Mucosa of rectum (tissue), 2 donors: ENCODE measurements around the gene PTGS2.

Experiments used
- H3K27ac ChIP-seq, 2 donors: one replicate each; pipeline ENCODE4 v1.7.0; 2013; ENCODE audit warnings: inconsistent platforms in 2 of 2, low read depth in 2 of 2, low read length in 2 of 2
- H3K27me3 ChIP-seq, 2 donors: one replicate each; pipeline ENCODE4 v1.7.0; 2013; ENCODE audit warnings: low read length in 2 of 2; ENCODE audit not compliant: control insufficient read depth in 2 of 2, insufficient read depth in 2 of 2
- H3K36me3 ChIP-seq, 2 donors: one replicate each; pipeline ENCODE4 v1.7.0; 2013; ENCODE audit warnings: low read length in 2 of 2; ENCODE audit not compliant: control insufficient read depth in 2 of 2, insufficient read depth in 2 of 2
- H3K4me1 ChIP-seq, 2 donors: one replicate each; pipeline ENCODE4 v1.7.0; 2013; ENCODE audit warnings: low read length in 2 of 2, mild to moderate bottlenecking in 1 of 2; ENCODE audit not compliant: control insufficient read depth in 2 of 2, insufficient read depth in 2 of 2
- H3K4me3 ChIP-seq, 2 donors: one replicate each; pipeline ENCODE4 v1.7.0; 2013; ENCODE audit warnings: low read length in 2 of 2
- H3K9ac ChIP-seq, 2 donors: one replicate each; pipeline ENCODE4 v1.7.0; 2013; ENCODE audit warnings: low read length in 2 of 2, low read depth in 1 of 2, mild to moderate bottlenecking in 1 of 2
- H3K9me3 ChIP-seq, 2 donors: one replicate each; pipeline ENCODE4 v1.7.0; 2013; ENCODE audit warnings: low read length in 2 of 2; ENCODE audit not compliant: control insufficient read depth in 2 of 2
- donor health status: healthy.
- donor health status: Normal muscosa, but diverticular disease.

Gene PTGS2

GRCh38 chr1:186689907-186690306, 9.7 kb upstream of the PTGS2 start:
- H3K9me3 ChIP-seq, result no peaks in the 10 kb centered on the region
- no peak overlapping the region for H3K9ac ChIP-seq
- H3K4me1 ChIP-seq, result no peaks in the 10 kb centered on the region
- H3K4me3 ChIP-seq, result no peak overlapping the region
- no peaks in the 10 kb centered on the region for H3K36me3 ChIP-seq
- no peak overlapping the region for H3K27ac ChIP-seq
- H3K27me3 ChIP-seq, result no peaks in the 10 kb centered on the region

- Histone ChIP-seq H3K36me3 (no peaks in the 10 kb centered on the region), H3K27ac (no peak overlapping the region), H3K4me1 (no peaks in the 10 kb centered on the region), H3K9ac (no peak overlapping the region), H3K9me3 (no peaks in the 10 kb centered on the region), H3K27me3 (no peaks in the 10 kb centered on the region), H3K4me3 (no peak overlapping the region)
Observed at GRCh38 chr1:186689376-186689775, 9.2 kb upstream of the PTGS2 start.

DNA sequence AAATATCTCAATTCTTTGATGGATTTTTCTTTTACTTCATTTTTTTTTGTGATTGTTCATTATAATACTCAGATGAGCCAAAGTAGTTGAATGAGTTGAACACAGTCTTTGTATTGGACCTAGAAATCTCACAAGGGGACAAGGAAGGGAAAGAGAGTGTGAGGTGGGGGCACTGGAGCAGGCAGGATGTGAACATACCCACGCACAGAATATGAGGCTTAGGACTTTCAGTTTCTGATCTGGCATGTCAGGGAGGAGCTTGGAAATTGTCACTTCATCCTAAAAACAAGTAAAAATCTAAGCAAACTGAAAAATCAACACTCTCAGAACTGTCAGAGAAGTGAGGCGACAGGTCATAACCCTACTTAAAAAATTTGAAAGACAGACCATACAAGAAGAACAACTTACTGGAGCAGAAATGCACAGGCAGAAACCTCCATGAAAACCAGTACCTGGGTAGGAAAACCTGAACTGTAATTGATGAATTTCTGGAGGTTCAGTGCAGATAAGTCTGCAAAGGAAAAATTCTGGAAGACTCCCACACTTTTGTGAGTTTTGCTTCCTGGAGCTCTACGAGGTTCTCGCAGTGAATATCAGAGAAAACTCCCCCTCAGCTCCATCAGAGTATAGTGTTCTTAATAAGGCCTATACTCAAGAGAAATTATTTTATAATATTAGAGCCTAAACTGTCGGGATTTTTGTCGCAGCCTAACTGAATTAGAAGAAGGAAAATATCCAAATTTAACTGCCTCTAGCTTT, 3.6 kb upstream of the PTGS2 start:
- Histone ChIP-seq H3K9me3 (no peaks in the 10 kb centered on the region), H3K36me3 (no peaks in the 10 kb centered on the region), H3K9ac (no peak overlapping the region), H3K4me3 (no peak overlapping the region), H3K27me3 (no peaks in the 10 kb centered on the region), H3K4me1 (peaks cover 0 to 4% of the 10 kb centered on the region in 2 donors), H3K27ac (no peak overlapping the region)

- no peak overlapping the region for H3K9ac ChIP-seq
Observed at GRCh38 chr1:186682736-186683135, 2.5 kb upstream of the PTGS2 start.

DNA sequence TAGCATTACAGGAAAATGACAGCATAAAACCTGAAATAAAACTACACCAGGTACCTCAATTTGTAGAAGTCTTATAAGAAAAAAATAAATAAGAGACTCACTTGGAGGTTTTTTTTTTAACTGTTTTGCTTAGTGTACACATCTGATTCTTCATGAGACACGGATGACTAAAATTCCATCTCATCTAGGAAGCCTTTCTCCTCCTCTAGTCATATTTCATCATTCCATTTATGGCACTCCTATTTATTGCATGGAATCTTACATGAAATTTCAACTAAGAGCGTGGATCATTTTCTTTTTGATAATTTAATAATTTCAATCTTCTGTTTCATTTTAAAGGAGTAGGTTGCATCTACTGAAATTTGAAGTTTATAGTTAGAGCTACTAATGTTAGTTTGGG, 1.6 kb upstream of the PTGS2 start:
- peaks cover 0 to 4% of the 10 kb centered on the region in 2 donors for H3K4me1 ChIP-seq
- H3K4me3 ChIP-seq, result no peak overlapping the region

More at GRCh38 chr1:186682736-186683135, 2.5 kb upstream of the PTGS2 start:
- Histone ChIP-seq H3K4me1 (peaks cover 0 to 4% of the 10 kb centered on the region in 2 donors), H3K27ac (no peak overlapping the region), H3K27me3 (no peaks in the 10 kb centered on the region), H3K4me3 (no peak overlapping the region), H3K36me3 (no peaks in the 10 kb centered on the region), H3K9me3 (no peaks in the 10 kb centered on the region)

DNA sequence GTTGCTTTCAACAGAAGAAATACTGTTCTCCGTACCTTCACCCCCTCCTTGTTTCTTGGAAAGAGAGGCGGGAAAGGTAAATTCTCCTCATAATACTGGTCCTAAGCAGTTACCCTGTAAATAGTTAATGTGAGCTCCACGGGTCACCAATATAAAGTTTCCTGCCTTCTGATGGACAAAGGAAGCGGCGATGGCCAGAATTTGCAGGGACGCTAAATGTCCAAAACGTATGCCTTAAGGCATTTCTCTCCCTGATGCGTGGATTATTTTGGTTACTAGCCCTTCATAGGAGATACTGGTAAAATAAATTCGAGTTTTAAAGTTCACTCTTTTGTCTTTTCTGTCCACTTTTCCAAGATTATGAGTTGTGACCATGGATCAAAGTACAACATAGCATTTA, 898 bp upstream of the PTGS2 start:
- Histone ChIP-seq H3K27ac (peak overlapping the region; percentile 71 to 83), H3K36me3 (no peaks in the 10 kb centered on the region), H3K9ac (peak overlapping the region; percentile 61 to 78), H3K27me3 (no peaks in the 10 kb centered on the region), H3K4me3 (peak overlapping the region; percentile 71 to 77), H3K4me1 (peaks cover 0 to 4% of the 10 kb centered on the region in 2 donors), H3K9me3 (no peaks in the 10 kb centered on the region)

More for the DNA sequence above, 1.6 kb upstream of the PTGS2 start:
- Histone ChIP-seq H3K9ac (no peak overlapping the region), H3K36me3 (no peaks in the 10 kb centered on the region), H3K27me3 (no peaks in the 10 kb centered on the region), H3K9me3 (no peaks in the 10 kb centered on the region), H3K27ac (no peak overlapping the region)

- H3K4me1 ChIP-seq, result peaks cover 0 to 4% of the 10 kb centered on the region in 2 donors
- H3K9ac ChIP-seq, result peak overlapping the region; percentile 66 to 78
- no peaks in the 10 kb centered on the region for H3K27me3 ChIP-seq
- peak overlapping the region; percentile 71 to 83 for H3K27ac ChIP-seq
- no peaks in the 10 kb centered on the region for H3K36me3 ChIP-seq
- peak overlapping the region; percentile 71 to 77 for H3K4me3 ChIP-seq
- no peaks in the 10 kb centered on the region for H3K9me3 ChIP-seq
Observed at GRCh38 chr1:186679924-186680244, 339 bp downstream of the PTGS2 start.

DNA sequence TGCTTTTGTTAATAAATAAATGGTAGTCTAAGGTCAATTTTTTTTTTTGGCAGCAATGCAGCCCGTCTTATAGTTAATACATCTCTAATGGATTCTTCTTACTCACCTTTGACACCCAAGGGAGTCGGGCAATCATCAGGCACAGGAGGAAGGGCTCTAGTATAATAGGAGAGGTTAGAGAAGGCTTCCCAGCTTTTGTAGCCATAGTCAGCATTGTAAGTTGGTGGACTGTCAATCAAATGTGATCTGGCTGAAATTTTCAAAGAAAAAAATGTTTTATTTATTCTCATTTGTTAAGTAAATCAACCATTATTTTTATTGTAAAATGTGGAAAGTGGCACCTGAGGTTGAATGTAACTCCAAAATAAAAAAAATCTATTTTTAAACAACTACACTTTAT, 2.1 kb downstream of the PTGS2 start:
- no peak overlapping the region for H3K9ac ChIP-seq
- no peaks in the 10 kb centered on the region for H3K27me3 ChIP-seq
- no peaks in the 10 kb centered on the region for H3K36me3 ChIP-seq
- no peak overlapping the region for H3K4me3 ChIP-seq
- H3K4me1 ChIP-seq, result peaks cover 0 to 4% of the 10 kb centered on the region in 2 donors
- H3K9me3 ChIP-seq, result no peaks in the 10 kb centered on the region
- H3K27ac ChIP-seq, result no peak overlapping the region

DNA sequence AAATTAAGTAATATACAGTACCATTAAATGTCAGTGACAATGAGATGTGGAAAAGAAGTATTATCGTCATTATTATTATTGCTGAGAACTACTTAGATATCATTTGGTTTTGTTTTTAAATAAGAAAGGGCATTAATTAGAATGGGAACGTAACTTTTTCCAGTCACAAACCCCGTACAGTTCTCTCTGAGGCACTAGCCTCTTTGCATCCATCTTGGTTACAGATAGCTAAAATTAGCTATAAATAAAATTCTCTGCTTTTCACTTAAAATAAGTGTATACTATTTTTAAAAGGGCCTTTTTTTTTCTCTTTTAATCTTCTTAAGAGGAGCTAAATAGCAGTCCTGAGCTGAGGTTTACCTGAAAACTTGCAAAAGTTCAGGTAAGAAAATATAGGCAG, 7.6 kb downstream of the PTGS2 start:
- no peaks in the 10 kb centered on the region for H3K36me3 ChIP-seq
- no peak overlapping the region for H3K27ac ChIP-seq
- H3K4me3 ChIP-seq, result no peak overlapping the region
- H3K27me3 ChIP-seq, result no peaks in the 10 kb centered on the region
- H3K9ac ChIP-seq, result no peak overlapping the region
- H3K4me1 ChIP-seq, result no peaks in the 10 kb centered on the region
- no peaks in the 10 kb centered on the region for H3K9me3 ChIP-seq

DNA sequence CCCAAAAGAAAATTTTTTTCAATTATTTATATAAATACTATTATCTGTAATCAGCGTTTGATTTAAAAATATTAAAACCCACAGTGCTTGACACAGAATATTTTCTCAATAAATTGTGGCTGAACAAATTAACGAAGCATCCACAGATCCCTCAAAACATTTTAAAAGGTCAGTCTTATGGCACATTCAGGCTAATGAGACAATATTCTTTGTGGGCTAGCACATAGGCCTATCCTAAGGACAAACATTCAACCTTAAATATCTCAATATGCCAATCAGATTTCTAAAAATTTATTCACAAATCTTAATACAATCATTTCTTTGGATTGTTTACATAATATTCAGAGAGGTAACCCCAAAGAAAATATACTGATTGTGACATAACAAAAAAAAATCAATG, 8.1 kb downstream of the PTGS2 start:
- Histone ChIP-seq H3K4me3 (no peak overlapping the region), H3K27me3 (no peaks in the 10 kb centered on the region), H3K27ac (no peak overlapping the region)

More for the DNA sequence above, 8.1 kb downstream of the PTGS2 start:
- H3K9ac ChIP-seq, result no peak overlapping the region
- no peaks in the 10 kb centered on the region for H3K36me3 ChIP-seq
- no peaks in the 10 kb centered on the region for H3K4me1 ChIP-seq
- no peaks in the 10 kb centered on the region for H3K9me3 ChIP-seq
